HepG2 (cell line): ENCODE data around the gene KCNMA1. TPM values are rescaled to one million over a fixed set of nuclear protein-coding genes. Genes with fewer than 3 reads are reported as not detected.

Experiments
- CENPT ChIP-seq: sonication (generic); formaldehyde crosslinking; IDR thresholded peaks from 2 replicates; pipeline ENCODE4 v1.8.0; 2022; ENCODE audit warnings: low read depth, mild to moderate bottlenecking, moderate library complexity, missing genetic modification reagents
- ELF1 ChIP-seq: sonication (generic); formaldehyde crosslinking; IDR thresholded peaks from 2 replicates; pipeline ENCODE4 v1.4.0; 2020; ENCODE audit warnings: missing genetic modification reagents
- ESRRA ChIP-seq: sonication (generic); formaldehyde crosslinking; IDR thresholded peaks from 2 replicates; pipeline ENCODE4 v1.5.1; 2020; ENCODE audit warnings: mild to moderate bottlenecking, low read depth, missing genetic modification reagents
- FOXA3 ChIP-seq: IDR thresholded peaks from 2 replicates; pipeline ENCODE4 v1.6.1; 2016; ENCODE audit warnings: missing genetic modification reagents, missing compliant biosample characterization
- FOXJ3 ChIP-seq: sonication (generic); formaldehyde crosslinking; IDR thresholded peaks from 2 replicates; pipeline ENCODE4 v1.4.0; 2020; ENCODE audit warnings: missing genetic modification reagents, mild to moderate bottlenecking, borderline replicate concordance
- FOXP1 ChIP-seq, 2 experiments: fragments of 450-650 bp in 1 of 2; IDR thresholded peaks; 2 replicates each; pipeline ENCODE4 v1.6.1; 2017 to 2018; ENCODE audit warnings: antibody characterized with exemption in 1 of 2
- GABPA ChIP-seq, 2 experiments: IDR thresholded peaks; 2 replicates each; pipeline ENCODE4 v1.6.1; 2011 to 2016; ENCODE audit warnings: low read depth in 2 of 2, low read length in 1 of 2, missing biosample characterization in 1 of 2, missing genetic modification characterization in 1 of 2
- GATAD2A ChIP-seq: IDR thresholded peaks from 2 replicates; pipeline ENCODE4 v1.6.1; 2016
- KMT2B ChIP-seq: IDR thresholded peaks from 2 replicates; pipeline ENCODE4 v1.6.1; 2016; ENCODE audit warnings: missing genetic modification reagents, missing compliant biosample characterization
- MED1 ChIP-seq: sonication (generic); formaldehyde crosslinking; IDR thresholded peaks from 2 replicates; pipeline ENCODE4 v1.4.0; 2020; ENCODE audit warnings: missing genetic modification reagents
- PLRG1 ChIP-seq: fragments of 450-650 bp; conservative IDR thresholded peaks from 2 replicates; pipeline ENCODE4 v1.6.1; 2016
- ZBTB21 ChIP-seq: sonication (generic); formaldehyde crosslinking; IDR thresholded peaks from 2 replicates; pipeline ENCODE4 v1.4.0; 2020; ENCODE audit warnings: missing genetic modification reagents
- ZNF20 ChIP-seq: sonication (generic); formaldehyde crosslinking; IDR thresholded peaks from 2 replicates; pipeline ENCODE4 v1.4.0; 2020; ENCODE audit warnings: mild to moderate bottlenecking, moderate library complexity, missing genetic modification reagents
- ZNF274 ChIP-seq: sonication (generic); formaldehyde crosslinking; IDR thresholded peaks from 2 replicates; pipeline ENCODE4 v1.5.1; 2020; ENCODE audit warnings: mild to moderate bottlenecking, missing genetic modification reagents
- ZNF33A ChIP-seq: sonication (generic); formaldehyde crosslinking; IDR thresholded peaks from 2 replicates; pipeline ENCODE4 v1.5.1; 2020; ENCODE audit warnings: missing genetic modification reagents, mild to moderate bottlenecking, moderate library complexity, borderline replicate concordance
- ZNF484 ChIP-seq: sonication (generic); formaldehyde crosslinking; IDR thresholded peaks from 2 replicates; pipeline ENCODE4 v1.5.1; 2020; ENCODE audit warnings: mild to moderate bottlenecking, low read depth, missing genetic modification reagents, borderline replicate concordance
- ZNF570 ChIP-seq: sonication (generic); formaldehyde crosslinking; IDR thresholded peaks from 2 replicates; pipeline ENCODE4 v1.4.0; 2020; ENCODE audit warnings: mild to moderate bottlenecking, missing genetic modification reagents, borderline replicate concordance
- ZNF660 ChIP-seq: sonication (generic); formaldehyde crosslinking; IDR thresholded peaks from 2 replicates; pipeline ENCODE4 v1.5.1; 2020; ENCODE audit warnings: mild to moderate bottlenecking, low read depth, missing genetic modification reagents, borderline replicate concordance
- polyA plus RNA-seq, 8 experiments: library from polyadenylated mRNA; depleted of rRNA in 3 of 8; stranded (reverse) in 7 of 8; unstranded in 1 of 8; fragments of >200 nt; fragmentation: Illumina TruSeq in 4 of 8; extraction: Trizol in 4 of 8; gene quantifications; 2 replicates each; pipeline versions ENCODE4 v1.2.1 to v1.2.3, GENCODE V29; 2011 to 2016; ENCODE audit warnings: low read depth in 4 of 8, missing spikeins in 1 of 8, mixed read lengths in 1 of 8; ENCODE audit not compliant: insufficient read depth in 1 of 8
- total RNA-seq, 5 experiments: library from RNA; depleted of rRNA; stranded (reverse); fragments of >200 nt; fragmentation: Illumina TruSeq; extraction: Trizol; gene quantifications; 2 replicates each; pipeline ENCODE4 v1.2.3, GENCODE V29; 2016; ENCODE audit warnings: low read depth in 1 of 5
- TF ChIP-seq, protein P1 (sequence below): sonication (generic); formaldehyde crosslinking; IDR thresholded peaks from 2 replicates; pipeline ENCODE4 v1.5.0; 2020; ENCODE audit warnings: missing genetic modification reagents
- TF ChIP-seq, protein P2 (sequence below), 2 experiments: sonication (generic) in 1 of 2; formaldehyde crosslinking in 1 of 2; IDR thresholded peaks; 2 replicates each; pipeline versions ENCODE4 v1.4.0 to v1.6.1; 2018 to 2020; ENCODE audit warnings: missing genetic modification reagents in 2 of 2, borderline replicate concordance in 1 of 2, low read depth in 1 of 2, mild to moderate bottlenecking in 1 of 2, missing biosample characterization in 1 of 2
- TF ChIP-seq, protein P3 (sequence below): sonication (generic); formaldehyde crosslinking; IDR thresholded peaks from 2 replicates; pipeline ENCODE4 v1.4.0; 2020; ENCODE audit warnings: missing genetic modification reagents
- TF ChIP-seq, protein P4 (sequence below): sonication (generic); formaldehyde crosslinking; IDR thresholded peaks from 2 replicates; pipeline ENCODE4 v1.4.0; 2020; ENCODE audit warnings: mild to moderate bottlenecking, missing genetic modification reagents

The KCNMA1 gene
- total and polyA plus RNA-seq, 2 of the 13 experiments (the other 11 are each of a cell fraction or from before 2014, with no cell fraction given) = 0.02 TPM; not detected in 1

DNA sequence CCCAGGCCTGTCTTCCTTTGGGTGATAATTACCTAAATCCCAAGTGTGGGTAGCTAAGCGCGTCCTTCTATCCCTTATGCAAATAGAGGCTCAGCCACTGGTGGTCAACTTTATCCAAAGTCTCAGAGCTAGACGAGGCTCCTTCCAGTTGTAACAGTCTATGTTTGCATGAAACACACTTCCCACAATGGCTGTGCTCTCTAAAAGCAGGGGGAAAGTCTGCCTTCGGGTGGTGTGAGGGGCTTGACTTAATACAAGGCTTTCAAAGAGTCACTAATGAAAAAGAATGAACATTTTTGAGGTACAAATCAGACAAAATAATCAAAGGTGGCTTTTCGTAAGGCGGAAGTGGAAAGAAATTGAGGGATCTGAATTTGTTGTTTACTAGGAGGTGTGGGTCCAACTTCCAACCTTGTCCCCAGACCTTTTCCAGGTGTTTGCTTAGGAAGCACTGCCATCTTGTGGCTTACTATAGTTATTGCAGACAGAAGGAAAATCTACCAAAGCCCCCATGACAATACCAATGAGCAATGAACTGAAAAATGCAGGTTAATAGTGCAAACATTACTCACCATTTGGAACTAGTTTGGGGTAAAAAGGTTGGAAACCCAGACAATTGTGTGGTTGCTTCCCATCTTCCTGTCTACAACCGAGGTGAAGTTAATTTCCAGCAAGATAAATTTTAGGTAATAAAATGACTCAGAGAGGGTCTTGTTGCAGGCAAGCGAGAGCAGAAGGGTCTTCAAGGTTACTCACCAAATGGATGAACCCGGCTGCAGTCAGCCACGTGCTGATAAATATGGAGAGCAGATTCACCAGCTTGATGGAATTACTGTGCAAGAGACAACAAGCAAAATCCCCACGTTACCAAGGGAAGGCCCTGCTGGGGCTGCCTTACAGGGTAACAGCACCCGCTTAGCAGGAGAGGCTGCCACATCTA lies 525.7 kb downstream of the KCNMA1 start (continued):
- TF ChIP-seq ZNF20 = no peak
- no peak for TF ChIP-seq ZNF660 (CRISPR knock-in tag)
- no peak for TF ChIP-seq ESRRA (CRISPR knock-in tag)
- 0 out of 2 replicates have a peak, but pooled peaks have one; percentile 18 for TF ChIP-seq GATAD2A
- no peak for TF ChIP-seq MED1 (CRISPR knock-in tag)
- no peak for TF ChIP-seq ZNF484 (CRISPR knock-in tag)
- TF ChIP-seq, protein P1, sequence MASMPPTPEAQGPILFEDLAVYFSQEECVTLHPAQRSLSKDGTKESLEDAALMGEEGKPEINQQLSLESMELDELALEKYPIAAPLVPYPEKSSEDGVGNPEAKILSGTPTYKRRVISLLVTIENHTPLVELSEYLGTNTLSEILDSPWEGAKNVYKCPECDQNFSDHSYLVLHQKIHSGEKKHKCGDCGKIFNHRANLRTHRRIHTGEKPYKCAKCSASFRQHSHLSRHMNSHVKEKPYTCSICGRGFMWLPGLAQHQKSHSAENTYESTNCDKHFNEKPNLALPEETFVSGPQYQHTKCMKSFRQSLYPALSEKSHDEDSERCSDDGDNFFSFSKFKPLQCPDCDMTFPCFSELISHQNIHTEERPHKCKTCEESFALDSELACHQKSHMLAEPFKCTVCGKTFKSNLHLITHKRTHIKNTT (CRISPR knock-in tag) = no peak
- TF ChIP-seq, protein P2, sequence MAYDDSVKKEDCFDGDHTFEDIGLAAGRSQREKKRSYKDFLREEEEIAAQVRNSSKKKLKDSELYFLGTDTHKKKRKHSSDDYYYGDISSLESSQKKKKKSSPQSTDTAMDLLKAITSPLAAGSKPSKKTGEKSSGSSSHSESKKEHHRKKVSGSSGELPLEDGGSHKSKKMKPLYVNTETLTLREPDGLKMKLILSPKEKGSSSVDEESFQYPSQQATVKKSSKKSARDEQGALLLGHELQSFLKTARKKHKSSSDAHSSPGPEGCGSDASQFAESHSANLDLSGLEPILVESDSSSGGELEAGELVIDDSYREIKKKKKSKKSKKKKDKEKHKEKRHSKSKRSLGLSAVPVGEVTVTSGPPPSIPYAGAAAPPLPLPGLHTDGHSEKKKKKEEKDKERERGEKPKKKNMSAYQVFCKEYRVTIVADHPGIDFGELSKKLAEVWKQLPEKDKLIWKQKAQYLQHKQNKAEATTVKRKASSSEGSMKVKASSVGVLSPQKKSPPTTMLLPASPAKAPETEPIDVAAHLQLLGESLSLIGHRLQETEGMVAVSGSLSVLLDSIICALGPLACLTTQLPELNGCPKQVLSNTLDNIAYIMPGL (CRISPR knock-in tag; IDR thresholded peaks at IDR 0.05; ENCODE audit: borderline replicate concordance in 1 of 2, low read depth in 1 of 2) = peak in 1 of 2 experiments; percentile 34; a peak in 1 of 4 replicates
- peak; percentile 50 for TF ChIP-seq FOXA3 (CRISPR knock-in tag)
- TF ChIP-seq, protein P3, sequence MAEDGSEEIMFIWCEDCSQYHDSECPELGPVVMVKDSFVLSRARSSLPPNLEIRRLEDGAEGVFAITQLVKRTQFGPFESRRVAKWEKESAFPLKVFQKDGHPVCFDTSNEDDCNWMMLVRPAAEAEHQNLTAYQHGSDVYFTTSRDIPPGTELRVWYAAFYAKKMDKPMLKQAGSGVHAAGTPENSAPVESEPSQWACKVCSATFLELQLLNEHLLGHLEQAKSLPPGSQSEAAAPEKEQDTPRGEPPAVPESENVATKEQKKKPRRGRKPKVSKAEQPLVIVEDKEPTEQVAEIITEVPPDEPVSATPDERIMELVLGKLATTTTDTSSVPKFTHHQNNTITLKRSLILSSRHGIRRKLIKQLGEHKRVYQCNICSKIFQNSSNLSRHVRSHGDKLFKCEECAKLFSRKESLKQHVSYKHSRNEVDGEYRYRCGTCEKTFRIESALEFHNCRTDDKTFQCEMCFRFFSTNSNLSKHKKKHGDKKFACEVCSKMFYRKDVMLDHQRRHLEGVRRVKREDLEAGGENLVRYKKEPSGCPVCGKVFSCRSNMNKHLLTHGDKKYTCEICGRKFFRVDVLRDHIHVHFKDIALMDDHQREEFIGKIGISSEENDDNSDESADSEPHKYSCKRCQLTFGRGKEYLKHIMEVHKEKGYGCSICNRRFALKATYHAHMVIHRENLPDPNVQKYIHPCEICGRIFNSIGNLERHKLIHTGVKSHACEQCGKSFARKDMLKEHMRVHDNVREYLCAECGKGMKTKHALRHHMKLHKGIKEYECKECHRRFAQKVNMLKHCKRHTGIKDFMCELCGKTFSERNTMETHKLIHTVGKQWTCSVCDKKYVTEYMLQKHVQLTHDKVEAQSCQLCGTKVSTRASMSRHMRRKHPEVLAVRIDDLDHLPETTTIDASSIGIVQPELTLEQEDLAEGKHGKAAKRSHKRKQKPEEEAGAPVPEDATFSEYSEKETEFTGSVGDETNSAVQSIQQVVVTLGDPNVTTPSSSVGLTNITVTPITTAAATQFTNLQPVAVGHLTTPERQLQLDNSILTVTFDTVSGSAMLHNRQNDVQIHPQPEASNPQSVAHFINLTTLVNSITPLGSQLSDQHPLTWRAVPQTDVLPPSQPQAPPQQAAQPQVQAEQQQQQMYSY (CRISPR knock-in tag) = no peak
- TF ChIP-seq FOXJ3 (CRISPR knock-in tag) = 0 out of 2 replicates have a peak, but pooled peaks have one; percentile 38
- TF ChIP-seq, protein P4, sequence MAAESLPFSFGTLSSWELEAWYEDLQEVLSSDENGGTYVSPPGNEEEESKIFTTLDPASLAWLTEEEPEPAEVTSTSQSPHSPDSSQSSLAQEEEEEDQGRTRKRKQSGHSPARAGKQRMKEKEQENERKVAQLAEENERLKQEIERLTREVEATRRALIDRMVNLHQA (CRISPR knock-in tag) = no peak
- TF ChIP-seq PLRG1 = no peak
- no peak for TF ChIP-seq FOXP1 (IDR thresholded peaks at IDR 0.05)
- 0 out of 2 replicates have a peak, but pooled peaks have one; percentile 28 for TF ChIP-seq FOXP1 (CRISPR knock-in tag; IDR thresholded peaks at IDR 0.05)
- TF ChIP-seq KMT2B (CRISPR knock-in tag) = no peak
- no peak for TF ChIP-seq CENPT (CRISPR knock-in tag)
- no peak for TF ChIP-seq ZNF33A (CRISPR knock-in tag)
- TF ChIP-seq ZBTB21 (CRISPR knock-in tag) = no peak
- TF ChIP-seq ZNF274 = no peak
- no peak for TF ChIP-seq ZNF570 (CRISPR knock-in tag)
- TF ChIP-seq ELF1 (CRISPR knock-in tag) = 0 out of 2 replicates have a peak, but pooled peaks have one; percentile 15
- TF ChIP-seq GABPA (IDR thresholded peaks at IDR 0.05; ENCODE audit: low read depth, low read length) = no peak
- peak; percentile 46; the same call in 1 of the 2 replicates for TF ChIP-seq GABPA (CRISPR knock-in tag; IDR thresholded peaks at IDR 0.05; ENCODE audit: low read depth)
